GM12878 (cell line): ENCODE measurements around the gene SSBP3. TPM values are rescaled to one million over a fixed set of nuclear protein-coding genes. Genes with fewer than 3 reads are reported as not detected.

Experiments
- ATAC-seq: fragments of 200-7000 bp; cut with Tn5 transposase; 3 replicates; pipeline ENCODE4 v1.9.1; 2020; ENCODE audit warnings: mild to moderate bottlenecking, moderate library complexity
- BruUV-seq: library from RNA; stranded (reverse); fragments of 400-500 nt; replicated peaks from 2 replicates; lab custom pipeline; 2021; lab: Mats Ljungman, UMichigan
- CTCF ChIA-PET: fragments of 300-600 bp; sonication (Branson Sonifier 250); formaldehyde crosslinking; extraction: SDS; loops from one replicate; lab custom pipeline; 2021; ENCODE audit warnings: inconsistent platforms; lab: Yijun Ruan, JAX
- POLR2A ChIA-PET: fragments of 350-600 bp; formaldehyde crosslinking; extraction: SDS; loops from one replicate; lab custom pipeline; 2021; ENCODE audit warnings: inconsistent platforms; lab: Charles Lee
- RAD21 ChIA-PET: fragments of 300-600 bp; sonication (Branson Sonifier 250); formaldehyde crosslinking; loops from one replicate; lab custom pipeline; 2023; ENCODE audit warnings: antibody characterized with exemption; ENCODE audit not compliant: unreplicated experiment; lab: Charles Lee
- SMC1A ChIA-PET: fragments of 300-600 bp; sonication (Branson Sonifier 250); formaldehyde crosslinking; loops from one replicate; lab custom pipeline; 2023; ENCODE audit not compliant: unreplicated experiment, uncharacterized antibody; lab: Charles Lee
- DNase-seq: peaks from one replicate; pipeline ENCODE4 v3.0.0-alpha.2; 2011; ENCODE audit warnings: low read depth, low spot score
- FAIRE-seq: peaks from 3 replicates; lab custom pipeline; 2011; peaks lifted over from hg19 to GRCh38; lab: Jason Lieb, UNC
- H2AFZ ChIP-seq: 2 replicates; pipeline ENCODE4 v1.6.0; 2011; ENCODE audit warnings: low read depth, low read length, control low read depth; ENCODE audit not compliant: control insufficient read depth
- H3K27ac ChIP-seq: 2 replicates; pipeline ENCODE4 v1.5.1; 2011; ENCODE audit warnings: control low read depth; ENCODE audit not compliant: control insufficient read depth, insufficient read depth
- H3K27me3 ChIP-seq, 2 experiments: replicated peaks in 1 of 2; 2 replicates each; pipeline versions ENCODE4 v1.6.0 to v1.6.1; 2011; ENCODE audit warnings: low read length in 1 of 2; ENCODE audit not compliant: control insufficient read depth in 2 of 2, insufficient read depth in 2 of 2
- H3K36me3 ChIP-seq, 2 experiments: 2 replicates each; pipeline ENCODE4 v1.5.1; 2011; ENCODE audit warnings: low read length in 1 of 2; ENCODE audit not compliant: control insufficient read depth in 2 of 2, insufficient read depth in 2 of 2
- H3K4me1 ChIP-seq: 2 replicates; pipeline ENCODE4 v1.6.1; 2011; ENCODE audit warnings: mild to moderate bottlenecking, low read length, moderate library complexity, mixed read lengths; ENCODE audit not compliant: control insufficient read depth, insufficient read depth
- H3K4me2 ChIP-seq: 2 replicates; pipeline ENCODE4 v1.6.0; 2011; ENCODE audit warnings: control low read depth; ENCODE audit not compliant: control insufficient read depth, insufficient read depth
- H3K4me3 ChIP-seq: fragments of 200-600 bp; sonication (generic); 2 replicates; pipeline ENCODE4 v1.5.1; 2016
- H3K79me2 ChIP-seq: 2 replicates; pipeline ENCODE4 v1.6.0; 2011; ENCODE audit warnings: low read length; ENCODE audit not compliant: control insufficient read depth, insufficient read depth
- H3K9ac ChIP-seq: 2 replicates; pipeline ENCODE4 v1.8.0; 2011; ENCODE audit warnings: low read length, control low read depth, mixed read lengths; ENCODE audit not compliant: control insufficient read depth, insufficient read depth
- H3K9me3 ChIP-seq: replicated peaks from 3 replicates; pipeline ENCODE4 v1.5.1; 2011; ENCODE audit warnings: mild to moderate bottlenecking, low read length; ENCODE audit not compliant: control insufficient read depth, insufficient read depth
- H4K20me1 ChIP-seq: 2 replicates; pipeline ENCODE4 v1.6.0; 2011; ENCODE audit not compliant: control insufficient read depth, insufficient read depth
- CEBPB ChIP-seq, 2 experiments: fragments of 150-350 bp in 1 of 2; IDR thresholded peaks; 2 replicates each; pipeline ENCODE4 v1.6.1; 2012 to 2014; ENCODE audit warnings: low read depth in 2 of 2, low read length in 2 of 2, borderline replicate concordance in 1 of 2, inconsistent platforms in 1 of 2
- TCF12 ChIP-seq: IDR thresholded peaks from 2 replicates; pipeline ENCODE4 v1.6.1; 2011; ENCODE audit warnings: low read depth, mild to moderate bottlenecking, low read length
- WGBS: methylation state at CpG from one replicate; pipeline ENCODE4 v1.1.6; 2016; ENCODE audit warnings: low lambda C conversion rate; ENCODE audit not compliant: insufficient replicate concordance, insufficient coverage; ENCODE audit errors: missing lambda C conversion rate; 5-methylcytosine and 5-hydroxymethylcytosine counted together
- in situ Hi-C: fragments of 300-500 bp; cut with MboI; formaldehyde crosslinking; loops from 9 replicates; pipeline ENCODE4 v1.14.3; 2018; ENCODE audit warnings: mixed read lengths
- intact Hi-C: fragments of 100-400 bp; cut with micrococcal nuclease; formaldehyde crosslinking; loops from one replicate; pipeline ENCODE4 v1.14.2; 2022; ENCODE audit not compliant: unreplicated experiment
- polyA plus RNA-seq, 11 experiments: library from polyadenylated mRNA; depleted of rRNA in 4 of 11; unstranded in 6 of 11; stranded (reverse) in 5 of 11; fragments of >200 nt; fragmentation: Nextera tagmentation in 4 of 11; fragmentation: Illumina TruSeq in 1 of 11; extraction: Ambion mirVana in 4 of 11; extraction: Trizol in 1 of 11; gene quantifications; 1 replicate in 1 of 11; 2 replicates in 10 of 11; pipeline versions ENCODE4 v1.2.1 to v1.2.3, GENCODE V29; 2011 to 2016; ENCODE audit warnings: inconsistent platforms in 2 of 11, missing spikeins in 2 of 11, low read depth in 1 of 11
- total RNA-seq, 4 experiments: library from RNA; depleted of rRNA in 3 of 4; stranded (reverse); fragments of >200 nt in 3 of 4; fragmentation: Illumina TruSeq in 1 of 4; extraction: Trizol in 1 of 4; gene quantifications; 2 replicates each; pipeline versions ENCODE4 v1.2.1 to v1.2.3, GENCODE V29; 2013 to 2021
- TF ChIP-seq, protein P1 (sequence below): fragments of 450-650 bp; formaldehyde crosslinking; IDR thresholded peaks from 2 replicates; pipeline ENCODE4 v1.5.0; 2022; ENCODE audit warnings: mild to moderate bottlenecking, missing genetic modification characterization

SSBP3 gene
- total and polyA plus RNA-seq, 10 of the 15 experiments (the other 5 are each of a cell fraction or from before 2014, with no cell fraction given) = 4.1 to 51.7 (median 17.1) TPM

DNA sequence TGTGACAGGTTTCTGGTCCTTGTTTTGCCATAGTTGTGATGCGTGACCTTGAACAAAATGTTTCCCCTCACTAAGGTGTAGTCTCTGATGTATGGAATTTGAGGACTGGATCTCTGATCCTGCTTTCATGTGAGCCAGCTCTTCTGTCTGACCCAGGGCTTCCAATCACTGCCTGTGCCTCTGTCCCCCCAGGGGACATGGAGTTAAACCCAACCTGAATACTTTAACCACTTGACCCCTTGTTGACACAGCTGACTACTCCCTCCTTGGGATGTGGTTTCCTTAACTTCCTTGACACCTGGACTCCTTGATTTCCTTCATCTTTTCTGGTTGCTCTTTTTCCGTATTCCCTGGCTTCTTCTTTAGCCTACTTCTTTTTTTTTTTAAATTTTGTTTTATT lies 36.0 kb upstream of the SSBP3 start:
- no peak for ATAC-seq
- no peaks in the 10 kb centered on the region for H4K20me1 ChIP-seq
- ChIA-PET POLR2A (no interaction called here), CTCF (interaction anchor here (0.9 kb wide), 1 partner anchor 18 kb away, joined by 3 read pairs; no protein-coding TSS in a partner anchor)
- H3K9ac ChIP-seq = no peak overlapping the region
- H3K4me1 ChIP-seq = no peaks in the 10 kb centered on the region
- no peak overlapping the region for H3K4me2 ChIP-seq
- in situ Hi-C loops = no loop called here
- no peak overlapping the region for H3K27ac ChIP-seq
- H3K27me3 ChIP-seq = no peaks in the 10 kb centered on the region; a peak in 1 of 4 replicates
- no peak for TF ChIP-seq CEBPB (IDR thresholded peaks at IDR 0.05; ENCODE audit: borderline replicate concordance in 1 of 2, low read depth in 2 of 2, low read length in 2 of 2)
- no peak for TF ChIP-seq TCF12
- TF ChIP-seq, protein P1, sequence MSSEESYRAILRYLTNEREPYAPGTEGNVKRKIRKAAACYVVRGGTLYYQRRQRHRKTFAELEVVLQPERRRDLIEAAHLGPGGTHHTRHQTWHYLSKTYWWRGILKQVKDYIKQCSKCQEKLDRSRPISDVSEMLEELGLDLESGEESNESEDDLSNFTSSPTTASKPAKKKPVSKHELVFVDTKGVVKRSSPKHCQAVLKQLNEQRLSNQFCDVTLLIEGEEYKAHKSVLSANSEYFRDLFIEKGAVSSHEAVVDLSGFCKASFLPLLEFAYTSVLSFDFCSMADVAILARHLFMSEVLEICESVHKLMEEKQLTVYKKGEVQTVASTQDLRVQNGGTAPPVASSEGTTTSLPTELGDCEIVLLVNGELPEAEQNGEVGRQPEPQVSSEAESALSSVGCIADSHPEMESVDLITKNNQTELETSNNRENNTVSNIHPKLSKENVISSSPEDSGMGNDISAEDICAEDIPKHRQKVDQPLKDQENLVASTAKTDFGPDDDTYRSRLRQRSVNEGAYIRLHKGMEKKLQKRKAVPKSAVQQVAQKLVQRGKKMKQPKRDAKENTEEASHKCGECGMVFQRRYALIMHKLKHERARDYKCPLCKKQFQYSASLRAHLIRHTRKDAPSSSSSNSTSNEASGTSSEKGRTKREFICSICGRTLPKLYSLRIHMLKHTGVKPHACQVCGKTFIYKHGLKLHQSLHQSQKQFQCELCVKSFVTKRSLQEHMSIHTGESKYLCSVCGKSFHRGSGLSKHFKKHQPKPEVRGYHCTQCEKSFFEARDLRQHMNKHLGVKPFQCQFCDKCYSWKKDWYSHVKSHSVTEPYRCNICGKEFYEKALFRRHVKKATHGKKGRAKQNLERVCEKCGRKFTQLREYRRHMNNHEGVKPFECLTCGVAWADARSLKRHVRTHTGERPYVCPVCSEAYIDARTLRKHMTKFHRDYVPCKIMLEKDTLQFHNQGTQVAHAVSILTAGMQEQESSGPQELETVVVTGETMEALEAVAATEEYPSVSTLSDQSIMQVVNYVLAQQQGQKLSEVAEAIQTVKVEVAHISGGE (CRISPR knock-in tag) = no peak
- TF ChIP-seq, all 136 proteins: peak for 0
- SMC1A ChIA-PET = no interaction called here
- intact Hi-C loops = no loop called here
- no peak overlapping the region for H2AFZ ChIP-seq
- no peak for FAIRE-seq
- H3K9me3 ChIP-seq = no peaks in the 10 kb centered on the region
- WGBS = 32% methylated on average over 2 of the region's 2 CpGs
- no peaks in the 10 kb centered on the region for H3K79me2 ChIP-seq
- no peaks in the 10 kb centered on the region for H3K36me3 ChIP-seq
- RAD21 ChIA-PET = no interaction called here
- DNase-seq = no peak
- no TSS peak for BruUV-seq
- no peak overlapping the region for H3K4me3 ChIP-seq
